GM10248 (cell line): ENCODE results near the gene C12orf43.

Experiments used
- CTCF ChIA-PET: fragments of 300-600 bp; sonication (Branson Sonifier 250); formaldehyde crosslinking; extraction: SDS; loops from one replicate; lab custom pipeline; 2021; ENCODE audit warnings: antibody characterized with exemption; lab: Yijun Ruan, JAX
- POLR2A ChIA-PET: fragments of 350-650 bp; sonication (Branson Sonifier 250); formaldehyde crosslinking; extraction: SDS; loops from one replicate; lab custom pipeline; 2020; ENCODE audit warnings: antibody characterized with exemption; lab: Yijun Ruan, JAX
- DNase-seq: peaks from one replicate; pipeline ENCODE4 v3.0.0; 2012; ENCODE audit errors: extremely low spot score
- CTCF ChIP-seq: IDR thresholded peaks from 2 replicates; pipeline ENCODE4 v1.5.1; 2012; ENCODE audit warnings: mild to moderate bottlenecking, low read depth; ENCODE audit errors: extremely low read depth, missing control alignments, control extremely low read depth

The C12orf43 gene

GRCh38 chr12:121018860-121019617 lies 2.8 kb upstream of the C12orf43 start:
- no peak for DNase-seq
- TF ChIP-seq CTCF: no peak
- ChIA-PET CTCF (interaction anchor here (1.4 kb wide), 2 partner anchors 11 to 41 kb away, joined by 3 to 6 read pairs; no protein-coding TSS in a partner anchor), POLR2A (interaction anchor here (0.6 kb wide), 1 partner anchor 343 kb away, joined by 3 read pairs; no protein-coding TSS in a partner anchor)

- TF ChIP-seq CTCF: no peak
- ChIA-PET POLR2A (no interaction called here), CTCF (interaction anchor here (1.2 to 2.2 kb wide), 2 partner anchors 12 to 46 kb away, joined by 3 to 12 read pairs; no protein-coding TSS in a partner anchor)
- DNase-seq: no peak
Observed at GRCh38 chr12:121017966-121018491, 1.7 kb upstream of the C12orf43 start.

- no peak for DNase-seq
- POLR2A ChIA-PET: interaction anchor here (0.6 kb wide), 1 partner anchor 379 kb away, joined by 4 read pairs; no protein-coding TSS in a partner anchor
- CTCF ChIA-PET: interaction anchor here (1.4 to 1.5 kb wide), 2 partner anchors 8 to 12 kb away, joined by 4 read pairs; no protein-coding TSS in a partner anchor
- TF ChIP-seq CTCF: peak; percentile 21
Observed at GRCh38 chr12:121013715-121014114, 2.6 kb downstream of the C12orf43 start.

DNA sequence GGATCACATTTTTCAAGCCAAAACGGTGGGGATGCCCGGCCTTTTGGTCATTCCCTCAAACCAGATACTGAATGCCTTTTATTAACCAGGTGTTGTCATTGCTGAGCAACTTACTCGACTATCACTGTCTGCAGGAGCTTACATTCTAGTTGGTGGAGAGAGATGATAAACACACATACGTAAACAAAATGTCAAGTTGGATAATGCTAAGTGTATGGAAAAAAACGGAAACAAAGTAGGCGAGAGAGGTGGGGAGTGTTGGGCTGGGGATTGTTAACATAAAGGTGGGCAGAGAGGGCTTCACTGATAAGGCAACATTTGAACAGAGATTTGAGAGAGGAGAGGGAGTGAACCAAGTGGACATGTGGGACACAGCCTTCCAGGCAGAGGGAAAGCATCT lies 4.5 kb downstream of the C12orf43 start:
- no peak for TF ChIP-seq CTCF
- no peak for DNase-seq
- ChIA-PET POLR2A (no interaction called here), CTCF (interaction anchor here (0.9 to 1.0 kb wide), 2 partner anchors 8 to 10 kb away, joined by 3 read pairs; no protein-coding TSS in a partner anchor)

DNA sequence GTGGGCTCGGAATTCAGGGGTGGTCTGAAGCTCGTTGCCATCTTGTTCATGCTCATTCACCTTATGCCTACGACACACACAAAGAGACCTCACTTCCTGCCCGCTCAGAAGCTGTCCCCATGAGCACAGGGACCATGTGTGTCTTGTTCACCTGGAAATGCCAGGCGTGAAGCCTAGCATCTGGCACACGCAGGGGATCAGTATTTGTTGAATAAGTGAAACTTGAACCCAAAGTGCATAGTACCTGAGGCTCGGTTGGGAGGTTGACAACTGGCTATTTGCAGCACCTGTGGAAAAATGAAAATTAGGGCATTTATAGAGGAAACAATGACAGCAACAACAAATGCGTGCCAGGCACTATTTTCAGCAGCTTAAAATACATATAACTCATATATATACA lies 5.4 kb downstream of the C12orf43 start:
- DNase-seq: no peak
- CTCF ChIA-PET: interaction anchor here (0.5 to 1.5 kb wide), 5 partner anchors 16 to 364 kb away, joined by 3 to 4 read pairs (median 3); no protein-coding TSS in a partner anchor
- no peak for TF ChIP-seq CTCF
- POLR2A ChIA-PET: no interaction called here

DNA sequence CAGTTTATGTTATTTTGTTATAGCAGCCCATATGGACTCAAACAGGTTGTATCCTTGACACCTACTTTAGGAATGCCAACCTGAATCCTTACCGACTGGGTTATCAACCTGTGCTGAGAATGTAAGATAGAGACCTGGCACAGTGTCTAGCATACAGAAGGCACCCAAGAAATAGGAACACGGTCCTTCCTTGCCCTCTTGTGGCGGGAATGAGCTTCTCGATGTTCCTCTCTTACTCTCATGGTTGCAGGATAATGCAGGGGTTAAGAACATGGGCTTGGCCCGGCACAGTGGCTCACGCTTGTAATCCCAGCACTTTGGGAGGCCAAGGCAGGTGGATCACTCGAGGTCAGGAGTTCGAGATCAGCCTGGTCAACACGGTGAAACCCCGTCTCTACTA lies 6.5 kb downstream of the C12orf43 start:
- CTCF ChIA-PET: interaction anchor here (0.8 to 1.6 kb wide), 4 partner anchors 17 to 100 kb away, joined by 3 to 5 read pairs (median 3); no protein-coding TSS in a partner anchor
- TF ChIP-seq CTCF: no peak
- POLR2A ChIA-PET: no interaction called here
- DNase-seq: no peak
